ENCODE results near the gene LHFPL6. TPM values are rescaled to one million over a fixed set of nuclear protein-coding genes. Genes with fewer than 3 reads are reported as not detected.

The LHFPL6 gene
- total and polyA plus RNA-seq, 2 experiments from 2014 or later: 91.2 to 111 TPM

- Histone ChIP-seq H3K9me3 (ENCODE audit: low read depth) (no peaks in the 10 kb centered on the region), H3K27ac (peak overlapping the region; percentile 89), H3K36me3 (ENCODE audit: low read depth) (no peaks in the 10 kb centered on the region), H3K9ac (peak overlapping the region; percentile 69), H3K9me2 (ENCODE audit: insufficient read depth) (no peaks in the 10 kb centered on the region), H2AFZ (peak overlapping the region; percentile 19), H3K4me3 (peak overlapping the region; percentile 65), H4K20me1 (ENCODE audit: insufficient read depth) (no peaks in the 10 kb centered on the region), H3K4me1 (ENCODE audit: insufficient read depth) (peaks cover 48% of the 10 kb centered on the region), H3K27me3 (replicated peaks; ENCODE audit: insufficient read depth) (no peaks in the 10 kb centered on the region), H3F3A (ENCODE audit: insufficient read depth) (peaks cover 24% of the 10 kb centered on the region), H3K79me2 (ENCODE audit: insufficient read depth) (peaks cover 77% of the 10 kb centered on the region), H3K4me2 (ENCODE audit: unreplicated experiment) (peak overlapping the region; percentile 89)
- peak; percentile 93 for DNase-seq
- 15 to 16% methylated on average over 6 of the region's 6 CpGs for WGBS, 2 experiments (ENCODE audit: low coverage in 1 of 2, low lambda C conversion rate in 2 of 2, missing lambda C conversion rate in 2 of 2)
- TF ChIP-seq EZH2 (IDR thresholded peaks at IDR 0.05; ENCODE audit: insufficient read depth, poor library complexity, severe bottlenecking) (no peak), EZH2phosphoT487 (IDR thresholded peaks at IDR 0.05; ENCODE audit: insufficient read depth, low read depth) (no peak)
- in situ Hi-C loops (cut with MboI): no loop called here
Measured at GRCh38 chr13:39565036-39565949, 37.7 kb downstream of the LHFPL6 start.

DNA sequence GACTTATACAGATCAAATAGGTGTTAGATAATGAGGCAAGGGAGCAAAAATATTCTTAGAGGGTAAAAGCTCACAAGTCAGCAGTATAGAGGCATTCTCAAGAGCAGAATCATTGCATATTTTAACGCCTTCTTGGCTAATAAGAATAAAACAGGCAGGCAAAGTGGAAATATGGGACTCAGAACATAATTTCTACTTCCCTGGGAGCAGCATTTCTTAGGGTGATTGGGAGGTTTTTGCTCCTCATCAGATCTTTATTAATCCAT is 39.6 kb downstream of the LHFPL6 start:
- H3K9ac ChIP-seq: no peak overlapping the region
- peak overlapping the region; percentile 18 for H3K4me2 ChIP-seq (ENCODE audit: unreplicated experiment)

GRCh38 chr13:39561971-39562370 is 41.0 kb downstream of the LHFPL6 start:
- no peak overlapping the region for H3K27ac ChIP-seq
- no peak for DNase-seq
- H3K9me2 ChIP-seq (ENCODE audit: insufficient read depth): no peaks in the 10 kb centered on the region
- H3K36me3 ChIP-seq (ENCODE audit: low read depth): no peaks in the 10 kb centered on the region
- no peak overlapping the region for H2AFZ ChIP-seq
- in situ Hi-C loops (cut with MboI): no loop called here
- no peaks in the 10 kb centered on the region for H4K20me1 ChIP-seq (ENCODE audit: insufficient read depth)
- H3K4me3 ChIP-seq: no peak overlapping the region
- H3K9ac ChIP-seq: no peak overlapping the region
- peaks cover 78% of the 10 kb centered on the region for H3K79me2 ChIP-seq (ENCODE audit: insufficient read depth)
- no peaks in the 10 kb centered on the region for H3K27me3 ChIP-seq (replicated peaks; ENCODE audit: insufficient read depth)
- 92 to 100% methylated on average over 1 of the region's 1 CpG for WGBS, 2 experiments (ENCODE audit: low coverage in 1 of 2, low lambda C conversion rate in 2 of 2, missing lambda C conversion rate in 2 of 2)
- H3K4me2 ChIP-seq (ENCODE audit: unreplicated experiment): no peak overlapping the region
- peaks cover 24% of the 10 kb centered on the region for H3F3A ChIP-seq (ENCODE audit: insufficient read depth)
- H3K4me1 ChIP-seq (ENCODE audit: insufficient read depth): peaks cover 42% of the 10 kb centered on the region
- H3K9me3 ChIP-seq (ENCODE audit: low read depth): no peaks in the 10 kb centered on the region
- TF ChIP-seq EZH2phosphoT487 (IDR thresholded peaks at IDR 0.05; ENCODE audit: insufficient read depth, low read depth): no peak
- no peak for TF ChIP-seq EZH2 (IDR thresholded peaks at IDR 0.05; ENCODE audit: insufficient read depth, poor library complexity, severe bottlenecking)

More for the DNA sequence above, 39.6 kb downstream of the LHFPL6 start:
- TF ChIP-seq EZH2phosphoT487 (IDR thresholded peaks at IDR 0.05; ENCODE audit: insufficient read depth, low read depth) (no peak), EZH2 (IDR thresholded peaks at IDR 0.05; ENCODE audit: insufficient read depth, poor library complexity, severe bottlenecking) (no peak)
- peak; percentile 32 for DNase-seq
- Histone ChIP-seq H3K9me3 (ENCODE audit: low read depth) (no peaks in the 10 kb centered on the region), H3K79me2 (ENCODE audit: insufficient read depth) (peaks cover 77% of the 10 kb centered on the region), H3F3A (ENCODE audit: insufficient read depth) (peaks cover 24% of the 10 kb centered on the region), H3K27ac (peak overlapping the region; percentile 89), H4K20me1 (ENCODE audit: insufficient read depth) (no peaks in the 10 kb centered on the region), H3K4me3 (no peak overlapping the region), H3K4me1 (ENCODE audit: insufficient read depth) (peaks cover 48% of the 10 kb centered on the region), H3K36me3 (ENCODE audit: low read depth) (no peaks in the 10 kb centered on the region), H2AFZ (no peak overlapping the region), H3K27me3 (replicated peaks; ENCODE audit: insufficient read depth) (no peaks in the 10 kb centered on the region), H3K9me2 (ENCODE audit: insufficient read depth) (no peaks in the 10 kb centered on the region)
- 28 to 48% methylated on average over 1 of the region's 1 CpG for WGBS, 2 experiments (ENCODE audit: low coverage in 1 of 2, low lambda C conversion rate in 2 of 2, missing lambda C conversion rate in 2 of 2)
- in situ Hi-C loops (cut with MboI): no loop called here

DNA sequence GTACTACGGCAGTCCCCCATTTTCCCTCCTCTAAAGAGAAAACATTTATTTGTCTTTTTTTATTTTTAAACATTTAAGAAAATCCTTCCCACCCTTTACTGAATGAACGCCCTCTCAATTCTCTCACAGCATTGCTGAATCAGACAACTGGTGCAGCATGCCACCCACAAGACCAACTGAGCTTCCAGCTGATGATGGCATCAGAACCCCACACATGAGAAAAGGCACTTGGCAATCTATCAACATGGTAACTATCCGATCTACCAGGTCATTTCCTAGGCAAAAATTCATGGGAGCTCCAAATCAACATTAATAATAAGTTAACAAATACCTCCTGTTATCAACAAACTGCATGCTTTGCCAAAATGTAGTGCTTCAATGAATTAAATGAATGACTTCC is 43.1 kb downstream of the LHFPL6 start:
- H3F3A ChIP-seq (ENCODE audit: insufficient read depth): peaks cover 18% of the 10 kb centered on the region
- DNase-seq: no peak
- H3K27me3 ChIP-seq (replicated peaks; ENCODE audit: insufficient read depth): no peaks in the 10 kb centered on the region
- peaks cover 27% of the 10 kb centered on the region for H3K4me1 ChIP-seq (ENCODE audit: insufficient read depth)
- H3K4me2 ChIP-seq (ENCODE audit: unreplicated experiment): no peak overlapping the region
- no peak for TF ChIP-seq EZH2 (IDR thresholded peaks at IDR 0.05; ENCODE audit: insufficient read depth, poor library complexity, severe bottlenecking)
- TF ChIP-seq EZH2phosphoT487 (IDR thresholded peaks at IDR 0.05; ENCODE audit: insufficient read depth, low read depth): no peak
- 94% methylated on average over 3 of the region's 3 CpGs for WGBS, 2 experiments (ENCODE audit: low coverage in 1 of 2, low lambda C conversion rate in 2 of 2, missing lambda C conversion rate in 2 of 2)
- H3K4me3 ChIP-seq: no peak overlapping the region
- in situ Hi-C loops (cut with MboI): no loop called here
- peaks cover 89% of the 10 kb centered on the region for H3K79me2 ChIP-seq (ENCODE audit: insufficient read depth)
- H3K9ac ChIP-seq: no peak overlapping the region
- no peak overlapping the region for H2AFZ ChIP-seq
- H3K9me2 ChIP-seq (ENCODE audit: insufficient read depth): no peaks in the 10 kb centered on the region
- H4K20me1 ChIP-seq (ENCODE audit: insufficient read depth): no peaks in the 10 kb centered on the region
- no peak overlapping the region for H3K27ac ChIP-seq
- no peaks in the 10 kb centered on the region for H3K36me3 ChIP-seq (ENCODE audit: low read depth)
- H3K9me3 ChIP-seq (ENCODE audit: low read depth): no peaks in the 10 kb centered on the region

All from GM23248 (cell line).